HepG2 (cell line): Measurements from ENCODE around the gene ARHGAP26. TPM values are rescaled to one million over a fixed set of nuclear protein-coding genes. Genes with fewer than 3 reads are reported as not detected.

Experiments
- ATAC-seq: fragments of 200-7000 bp; cut with Tn5 transposase; 3 replicates; pipeline ENCODE4 v1.9.1; 2020; ENCODE audit warnings: mild to moderate bottlenecking, moderate library complexity
- BruUV-seq: library from RNA; stranded (reverse); fragments of 400-500 nt; replicated peaks from 2 replicates; lab custom pipeline; 2021; lab: Mats Ljungman, UMichigan
- CTCF ChIA-PET: fragments of 300-600 bp; formaldehyde crosslinking; extraction: SDS; loops from one replicate; lab custom pipeline; 2021; ENCODE audit warnings: low total read pairs, inconsistent platforms, low intra/inter-chr PET ratio; lab: Yijun Ruan, JAX
- POLR2A ChIA-PET: fragments of 350-600 bp; sonication (Branson Sonifier 250); formaldehyde crosslinking; loops from one replicate; lab custom pipeline; 2020; ENCODE audit warnings: antibody characterized with exemption, inconsistent platforms; lab: Yijun Ruan, JAX
- DNase-seq: peaks from one replicate; pipeline ENCODE4 v3.0.0-alpha.2; 2015; ENCODE audit warnings: low spot score
- FAIRE-seq: peaks from 3 replicates; lab custom pipeline; 2011; peaks lifted over from hg19 to GRCh38; lab: Jason Lieb, UNC
- H2AFZ ChIP-seq: one replicate; pipeline ENCODE4 v1.6.1; 2011; ENCODE audit warnings: low read length, inconsistent platforms
- H3K27ac ChIP-seq: fragments of 300-600 bp; 3 replicates; pipeline ENCODE4 v1.8.0; 2011; ENCODE audit warnings: mixed run types, mild to moderate bottlenecking, mixed read lengths, low read length, inconsistent platforms; ENCODE audit not compliant: insufficient read depth; ENCODE audit errors: extremely low read length
- H3K27me3 ChIP-seq, 2 experiments: fragments of 200-600 bp in 1 of 2; 2 replicates in 1 of 2; 3 replicates in 1 of 2; pipeline versions ENCODE4 v1.6.0 to v1.8.0; 2011; ENCODE audit warnings: low read length in 2 of 2, mild to moderate bottlenecking in 2 of 2, moderate library complexity in 2 of 2, inconsistent platforms in 1 of 2; ENCODE audit not compliant: insufficient read depth in 2 of 2, control insufficient read depth in 1 of 2
- H3K36me3 ChIP-seq, 2 experiments: fragments of 200-600 bp in 1 of 2; replicated peaks in 1 of 2; 2 replicates in 1 of 2; 3 replicates in 1 of 2; pipeline versions ENCODE4 v1.5.1 to v1.8.0; 2011; ENCODE audit warnings: low read length in 2 of 2, inconsistent platforms in 1 of 2; ENCODE audit not compliant: insufficient read depth in 2 of 2, control insufficient read depth in 1 of 2
- H3K4me1 ChIP-seq: 2 replicates; pipeline ENCODE4 v1.5.1; 2012; ENCODE audit warnings: low read length, inconsistent platforms; ENCODE audit not compliant: insufficient read depth
- H3K4me2 ChIP-seq: 2 replicates; pipeline ENCODE4 v1.6.0; 2011; ENCODE audit warnings: low read depth, low read length, inconsistent platforms
- H3K4me3 ChIP-seq, 3 experiments: fragments of 200-600 bp in 1 of 3; sonication (generic), shearing (Covaris generic) in 1 of 3; replicated peaks in 1 of 3; 2 replicates each; pipeline ENCODE4 v1.5.1; 2011 to 2016; ENCODE audit warnings: low read length in 3 of 3, inconsistent platforms in 2 of 3, low read depth in 2 of 3, mild to moderate bottlenecking in 2 of 3, control low read depth in 1 of 3, mixed read lengths in 1 of 3; ENCODE audit not compliant: insufficient read depth in 1 of 3
- H3K79me2 ChIP-seq: one replicate; pipeline ENCODE4 v1.6.1; 2011; ENCODE audit warnings: low read length, inconsistent platforms; ENCODE audit not compliant: insufficient read depth
- H3K9ac ChIP-seq: 2 replicates; pipeline ENCODE4 v1.6.0; 2011; ENCODE audit warnings: mild to moderate bottlenecking, low read depth, low read length, inconsistent platforms; ENCODE audit not compliant: insufficient read depth
- H3K9me3 ChIP-seq: 2 replicates; pipeline ENCODE4 v1.5.1; 2012; ENCODE audit warnings: mild to moderate bottlenecking, low read length
- H4K20me1 ChIP-seq: 2 replicates; pipeline ENCODE4 v1.6.0; 2011; ENCODE audit warnings: inconsistent platforms, mild to moderate bottlenecking, low read length, moderate library complexity; ENCODE audit not compliant: insufficient read depth
- ATF3 ChIP-seq: sonication (generic); formaldehyde crosslinking; IDR thresholded peaks from 2 replicates; pipeline ENCODE4 v1.4.0; 2020; ENCODE audit warnings: missing genetic modification reagents
- ATF7 ChIP-seq, 2 experiments: fragments of 450-650 bp in 1 of 2; sonication (generic) in 1 of 2; formaldehyde crosslinking in 1 of 2; IDR thresholded peaks; 2 replicates each; pipeline versions ENCODE4 v1.4.0 to v1.6.1; 2016 to 2020; ENCODE audit warnings: antibody characterized with exemption in 1 of 2, mild to moderate bottlenecking in 1 of 2, missing genetic modification reagents in 1 of 2
- BHLHE40 ChIP-seq: IDR thresholded peaks from 2 replicates; pipeline ENCODE4 v1.6.1; 2011; ENCODE audit warnings: low read length, improper control_type of control experiment
- HMGA1 ChIP-seq: sonication (generic); formaldehyde crosslinking; conservative IDR thresholded peaks from 2 replicates; pipeline ENCODE4 v1.4.0; 2020; ENCODE audit warnings: missing genetic modification reagents
- MBNL3 ChIP-seq: fragments of 250-450 bp; sonication (Bioruptor Pico); conservative IDR thresholded peaks from 2 replicates; pipeline ENCODE4 v1.8.0; 2022; ENCODE audit warnings: mild to moderate bottlenecking, inconsistent platforms
- MED8 ChIP-seq: sonication (generic); formaldehyde crosslinking; IDR thresholded peaks from 2 replicates; pipeline ENCODE4 v1.8.1; 2023; ENCODE audit warnings: mild to moderate bottlenecking, missing genetic modification reagents; ENCODE audit not compliant: insufficient replicate concordance
- PAF1 ChIP-seq: IDR thresholded peaks from 2 replicates; pipeline ENCODE4 v1.6.1; 2016; ENCODE audit warnings: missing genetic modification reagents, missing compliant biosample characterization
- PLSCR1 ChIP-seq: sonication (generic); formaldehyde crosslinking; IDR thresholded peaks from 2 replicates; pipeline ENCODE4 v1.5.0; 2020; ENCODE audit warnings: missing genetic modification reagents, mild to moderate bottlenecking, borderline replicate concordance
- RELA ChIP-seq: sonication (generic); formaldehyde crosslinking; IDR thresholded peaks from 2 replicates; pipeline ENCODE4 v1.4.0; 2020; ENCODE audit warnings: missing genetic modification reagents
- RERE ChIP-seq: IDR thresholded peaks from 2 replicates; pipeline ENCODE4 v1.6.1; 2016; ENCODE audit warnings: low read depth, missing genetic modification reagents, missing compliant biosample characterization
- TCF7 ChIP-seq: sonication (generic); IDR thresholded peaks from 2 replicates; pipeline ENCODE4 v1.6.1; 2016; ENCODE audit warnings: antibody characterized with exemption, low read depth
- TIGD3 ChIP-seq: sonication (generic); formaldehyde crosslinking; IDR thresholded peaks from 2 replicates; pipeline ENCODE4 v1.5.1; 2020; ENCODE audit warnings: mild to moderate bottlenecking, missing genetic modification reagents, borderline replicate concordance
- ZNF296 ChIP-seq: sonication (generic); formaldehyde crosslinking; conservative IDR thresholded peaks from 2 replicates; pipeline ENCODE4 v1.5.0; 2020; ENCODE audit warnings: mild to moderate bottlenecking, missing genetic modification reagents
- ZNF891 ChIP-seq: sonication (generic); formaldehyde crosslinking; IDR thresholded peaks from 2 replicates; pipeline ENCODE4 v1.5.0; 2020; ENCODE audit warnings: mild to moderate bottlenecking, missing genetic modification reagents
- WGBS: methylation state at CpG from one replicate; pipeline ENCODE4 v1.1.6; 2017; ENCODE audit warnings: low lambda C conversion rate; 5-methylcytosine and 5-hydroxymethylcytosine counted together
- in situ Hi-C: cut with HindIII; loops from 2 replicates; pipeline ENCODE4 v1.10.0; 2017; ENCODE audit warnings: low pct_unique_long_range_greater_than_20kb; ENCODE audit not compliant: extremely low pct_ligation_motif_present
- intact Hi-C: fragments of 100-400 bp; cut with micrococcal nuclease; formaldehyde crosslinking; loops from one replicate; pipeline ENCODE4 v1.10.0; 2022; ENCODE audit not compliant: unreplicated experiment
- polyA plus RNA-seq, 8 experiments: library from polyadenylated mRNA; depleted of rRNA in 3 of 8; stranded (reverse) in 7 of 8; unstranded in 1 of 8; fragments of >200 nt; fragmentation: Illumina TruSeq in 4 of 8; extraction: Trizol in 4 of 8; gene quantifications; 2 replicates each; pipeline versions ENCODE4 v1.2.1 to v1.2.3, GENCODE V29; 2011 to 2016; ENCODE audit warnings: low read depth in 4 of 8, missing spikeins in 1 of 8, mixed read lengths in 1 of 8; ENCODE audit not compliant: insufficient read depth in 1 of 8
- total RNA-seq, 5 experiments: library from RNA; depleted of rRNA; stranded (reverse); fragments of >200 nt; fragmentation: Illumina TruSeq; extraction: Trizol; gene quantifications; 2 replicates each; pipeline ENCODE4 v1.2.3, GENCODE V29; 2016; ENCODE audit warnings: low read depth in 1 of 5

The ARHGAP26 gene
- total and polyA plus RNA-seq, 2 of the 13 experiments (the other 11 are each of a cell fraction or from before 2014, with no cell fraction given) = 9.6 to 18.2 TPM

- TF ChIP-seq RERE (no peak), PAF1 (CRISPR knock-in tag) (no peak), HMGA1 (CRISPR knock-in tag) (no peak), ZNF891 (no peak), TCF7 (no peak), PLSCR1 (CRISPR knock-in tag) (no peak), ZNF296 (CRISPR knock-in tag) (no peak)
Measured at GRCh38 chr5:143249851-143250250, 479.7 kb downstream of the ARHGAP26 start (continued).

- Histone ChIP-seq H3K9me3 (no peaks in the 10 kb centered on the region), H3K27me3 (no peaks in the 10 kb centered on the region), H3K4me2 (no peak overlapping the region), H3K4me1 (peaks cover 10% of the 10 kb centered on the region; the same call in 1 of the 2 replicates), H3K9ac (no peak overlapping the region), H2AFZ (no peak overlapping the region), H3K4me3 (no peak overlapping the region), H3K79me2 (no peaks in the 10 kb centered on the region), H3K27ac (no peak overlapping the region), H3K36me3 (no peaks in the 10 kb centered on the region), H4K20me1 (no peaks in the 10 kb centered on the region)
- DNase-seq (no peak), FAIRE-seq (no peak), ATAC-seq (no peak)
- in situ Hi-C loops (no loop called here), intact Hi-C loops (no loop called here)
- ChIA-PET POLR2A (no interaction called here), CTCF (no interaction called here)
- no TSS peak for BruUV-seq
- WGBS = 73% methylated on average over 3 of the region's 3 CpGs
- TF ChIP-seq TIGD3 (CRISPR knock-in tag) (no peak), MED8 (no peak), ATF3 (CRISPR knock-in tag) (no peak), BHLHE40 (no peak), ATF7 (IDR thresholded peaks at IDR 0.05) (no peak), ATF7 (CRISPR knock-in tag; IDR thresholded peaks at IDR 0.05) (no peak), RELA (no peak), MBNL3 (CRISPR knock-in tag) (no peak)
Measured at GRCh38 chr5:143251190-143251589, 481.0 kb downstream of the ARHGAP26 start.
